Measurements from ENCODE around the gene ANKFY1.
"Not testable (repeated sequence)": the region's sequence is repeated elsewhere in the genome, so short reads cannot be mapped to it uniquely, and the experiment has no call there.

Gene ANKFY1

DNA sequence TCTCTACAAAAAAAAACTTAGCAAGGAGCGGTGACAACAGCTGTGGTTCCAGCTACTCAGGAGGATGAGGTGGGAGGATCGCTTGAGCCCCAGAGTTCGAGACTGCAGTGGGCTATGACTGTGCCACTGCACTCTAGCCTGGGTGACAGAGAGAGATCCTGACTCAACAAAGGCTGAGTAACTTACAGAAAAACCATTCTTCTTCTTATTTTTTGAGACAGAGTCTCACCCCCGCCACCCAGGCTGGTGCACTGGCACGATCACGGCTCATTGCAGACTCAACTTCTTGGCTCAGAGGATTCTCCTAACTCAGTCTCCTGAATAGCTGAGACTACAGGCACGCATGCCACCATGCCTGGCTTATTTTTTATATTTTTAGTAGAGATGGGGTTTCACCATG is 64.8 kb downstream of the ANKFY1 start:
- DNase-seq = no peak
- Histone ChIP-seq H3K9me3 (ENCODE audit: severe bottlenecking) (no peaks in the 10 kb centered on the region), H3K27me3 (ENCODE audit: insufficient read depth, low read depth, severe bottlenecking) (no peaks in the 10 kb centered on the region), H3K27ac (no peak overlapping the region), H3K4me3 (ENCODE audit: low read depth, low read length) (no peak overlapping the region), H3K36me3 (peaks cover 45% of the 10 kb centered on the region)
- TF ChIP-seq, protein P1, sequence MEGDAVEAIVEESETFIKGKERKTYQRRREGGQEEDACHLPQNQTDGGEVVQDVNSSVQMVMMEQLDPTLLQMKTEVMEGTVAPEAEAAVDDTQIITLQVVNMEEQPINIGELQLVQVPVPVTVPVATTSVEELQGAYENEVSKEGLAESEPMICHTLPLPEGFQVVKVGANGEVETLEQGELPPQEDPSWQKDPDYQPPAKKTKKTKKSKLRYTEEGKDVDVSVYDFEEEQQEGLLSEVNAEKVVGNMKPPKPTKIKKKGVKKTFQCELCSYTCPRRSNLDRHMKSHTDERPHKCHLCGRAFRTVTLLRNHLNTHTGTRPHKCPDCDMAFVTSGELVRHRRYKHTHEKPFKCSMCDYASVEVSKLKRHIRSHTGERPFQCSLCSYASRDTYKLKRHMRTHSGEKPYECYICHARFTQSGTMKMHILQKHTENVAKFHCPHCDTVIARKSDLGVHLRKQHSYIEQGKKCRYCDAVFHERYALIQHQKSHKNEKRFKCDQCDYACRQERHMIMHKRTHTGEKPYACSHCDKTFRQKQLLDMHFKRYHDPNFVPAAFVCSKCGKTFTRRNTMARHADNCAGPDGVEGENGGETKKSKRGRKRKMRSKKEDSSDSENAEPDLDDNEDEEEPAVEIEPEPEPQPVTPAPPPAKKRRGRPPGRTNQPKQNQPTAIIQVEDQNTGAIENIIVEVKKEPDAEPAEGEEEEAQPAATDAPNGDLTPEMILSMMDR (IDR thresholded peaks at IDR 0.05; ENCODE audit: low read depth, low read length) = no peak

DNA sequence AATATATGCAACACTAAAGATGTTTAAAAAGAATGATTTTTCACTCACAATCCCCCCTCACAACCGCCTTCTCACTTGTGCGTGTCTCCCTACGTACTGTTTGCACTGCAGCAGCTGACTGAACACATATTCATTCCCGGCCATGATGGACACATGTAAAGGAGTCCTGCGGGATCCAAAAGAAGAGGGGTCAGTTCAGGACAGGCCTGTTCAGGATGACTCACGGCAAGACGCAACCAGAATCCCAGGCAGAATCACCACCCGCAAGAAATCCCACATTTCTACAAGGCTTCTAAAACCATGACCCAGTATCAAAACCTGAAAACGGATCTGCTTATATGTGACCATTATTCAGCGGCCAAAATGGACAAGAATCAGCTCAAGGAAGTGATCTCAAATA is 68.5 kb downstream of the ANKFY1 start:
- no peak for DNase-seq
- Histone ChIP-seq H3K9me3 (ENCODE audit: severe bottlenecking) (no peaks in the 10 kb centered on the region), H3K36me3 (peaks cover 50% of the 10 kb centered on the region), H3K4me3 (ENCODE audit: low read depth, low read length) (no peak overlapping the region), H3K27me3 (ENCODE audit: insufficient read depth, low read depth, severe bottlenecking) (no peaks in the 10 kb centered on the region), H3K27ac (no peak overlapping the region)
- TF ChIP-seq, protein P1 (IDR thresholded peaks at IDR 0.05; ENCODE audit: low read depth, low read length) = no peak

DNA sequence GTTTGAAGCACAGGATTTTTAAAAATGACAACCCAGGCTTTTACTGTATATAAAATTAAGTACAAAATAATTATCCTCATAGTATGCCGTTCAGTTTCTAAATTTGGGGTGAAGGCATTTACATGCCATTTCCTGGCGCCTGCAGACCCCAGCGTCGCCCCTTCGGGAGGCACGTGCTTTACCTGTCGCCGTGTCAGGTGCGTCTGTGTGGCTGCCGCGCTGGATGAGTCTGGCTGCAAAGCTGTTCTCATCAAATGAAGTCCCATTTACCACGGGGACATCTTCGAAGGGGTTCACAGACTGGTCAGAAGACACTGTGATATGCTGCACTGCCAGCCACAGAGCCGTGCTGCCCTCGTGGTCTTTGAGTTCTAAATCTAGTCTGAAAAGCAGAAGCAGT is 69.0 kb downstream of the ANKFY1 start:
- Histone ChIP-seq H3K36me3 (peaks cover 50% of the 10 kb centered on the region), H3K27ac (no peak overlapping the region), H3K9me3 (ENCODE audit: severe bottlenecking) (no peaks in the 10 kb centered on the region), H3K27me3 (ENCODE audit: insufficient read depth, low read depth, severe bottlenecking) (no peaks in the 10 kb centered on the region), H3K4me3 (ENCODE audit: low read depth, low read length) (no peak overlapping the region)
- TF ChIP-seq, protein P1 (IDR thresholded peaks at IDR 0.05; ENCODE audit: low read depth, low read length) = no peak
- DNase-seq = no peak

DNA sequence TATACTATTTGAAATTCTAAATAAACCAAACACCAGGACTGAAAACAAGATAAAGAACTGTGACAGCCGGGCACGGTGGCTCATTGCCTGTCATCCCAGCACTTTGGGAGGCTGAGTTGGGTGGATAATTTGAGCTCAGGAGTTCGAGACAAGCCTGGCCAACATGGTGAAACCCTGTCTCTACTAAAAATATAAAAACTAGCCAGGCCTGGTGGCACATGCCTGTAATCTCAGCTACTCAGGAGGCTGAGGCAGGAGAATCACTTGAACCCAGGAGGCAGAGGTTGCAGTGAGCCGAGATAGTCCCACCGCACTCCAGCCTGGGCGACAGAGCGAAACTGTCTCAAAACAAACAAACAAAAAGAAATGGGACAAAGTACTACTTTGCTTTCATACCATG is 73.0 kb downstream of the ANKFY1 start:
- DNase-seq; H3K4me3 ChIP-seq (ENCODE audit: low read depth, low read length); H3K9me3 ChIP-seq (ENCODE audit: severe bottlenecking); H3K27ac ChIP-seq; H3K27me3 ChIP-seq (ENCODE audit: insufficient read depth, low read depth, severe bottlenecking): not testable (repeated sequence)
- peaks cover 62% of the 10 kb centered on the region for H3K36me3 ChIP-seq

DNA sequence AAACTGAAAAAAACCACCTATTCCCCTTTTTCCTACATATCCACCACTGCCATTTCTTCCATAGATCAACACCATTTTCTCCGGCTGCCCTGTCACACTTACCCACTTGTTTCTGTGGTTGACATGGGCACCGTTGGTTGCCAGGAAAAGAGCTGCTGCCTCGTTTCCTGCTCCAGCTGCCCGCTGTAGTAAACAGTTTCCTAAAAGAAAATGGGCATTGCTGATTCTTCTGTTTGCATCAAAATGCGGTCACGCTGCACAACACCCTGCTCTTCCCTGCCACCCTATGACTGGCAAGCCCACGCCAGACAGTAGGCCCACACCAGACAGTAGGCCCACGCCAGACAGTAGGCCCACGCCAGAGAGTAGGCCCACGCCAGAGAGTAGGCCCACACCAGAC is 74.5 kb downstream of the ANKFY1 start:
- Histone ChIP-seq H3K9me3 (ENCODE audit: severe bottlenecking) (no peaks in the 10 kb centered on the region), H3K27ac (no peak overlapping the region), H3K27me3 (ENCODE audit: insufficient read depth, low read depth, severe bottlenecking) (no peaks in the 10 kb centered on the region), H3K36me3 (peaks cover 56% of the 10 kb centered on the region), H3K4me3 (ENCODE audit: low read depth, low read length) (no peak overlapping the region)
- TF ChIP-seq, protein P1 (IDR thresholded peaks at IDR 0.05; ENCODE audit: low read depth, low read length) = no peak
- DNase-seq = no peak

DNA sequence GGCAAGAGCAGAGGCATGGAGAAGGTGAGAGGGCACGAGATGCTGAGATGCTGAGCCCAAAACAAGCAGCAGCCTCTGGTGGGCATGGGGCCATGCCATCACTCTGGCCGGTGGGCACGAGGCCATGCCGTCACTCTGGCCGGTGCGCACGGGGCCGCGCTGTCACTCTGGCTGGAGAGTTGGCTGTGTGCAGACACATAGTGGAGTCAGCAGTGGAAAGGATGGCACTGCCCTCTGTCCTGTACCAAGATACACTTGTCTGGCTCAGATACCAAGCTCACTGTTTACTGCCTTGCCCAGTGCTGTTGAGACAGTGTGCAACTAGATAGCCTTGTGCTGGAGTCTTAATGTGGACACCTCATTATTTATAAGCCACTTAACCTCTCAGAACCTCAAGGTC is 75.7 kb downstream of the ANKFY1 start:
- peaks cover 61% of the 10 kb centered on the region for H3K36me3 ChIP-seq
- H3K27ac ChIP-seq = no peak overlapping the region
- DNase-seq = no peak

More for the DNA sequence above, 75.7 kb downstream of the ANKFY1 start:
- H3K9me3 ChIP-seq (ENCODE audit: severe bottlenecking) = no peaks in the 10 kb centered on the region
- H3K27me3 ChIP-seq (ENCODE audit: insufficient read depth, low read depth, severe bottlenecking) = no peaks in the 10 kb centered on the region
- TF ChIP-seq, protein P1 (IDR thresholded peaks at IDR 0.05; ENCODE audit: low read depth, low read length) = no peak
- H3K4me3 ChIP-seq (ENCODE audit: low read depth, low read length) = no peak overlapping the region
